HepG2 (cell line): ENCODE measurements around the gene MDP1. TPM values are rescaled to one million over a fixed set of nuclear protein-coding genes. Genes with fewer than 3 reads are reported as not detected.

Experiments used
- ATF6 ChIP-seq: sonication (generic); formaldehyde crosslinking; conservative IDR thresholded peaks from 2 replicates; pipeline ENCODE4 v1.4.0; 2020; ENCODE audit warnings: missing genetic modification reagents
- CREB3 ChIP-seq: sonication (generic); formaldehyde crosslinking; IDR thresholded peaks from 2 replicates; pipeline ENCODE4 v1.5.0; 2020; ENCODE audit warnings: missing genetic modification reagents
- CREBL2 ChIP-seq: sonication (generic); formaldehyde crosslinking; IDR thresholded peaks from 2 replicates; pipeline ENCODE4 v1.8.1; 2023; ENCODE audit warnings: missing genetic modification reagents, mild to moderate bottlenecking, borderline replicate concordance
- CSRNP2 ChIP-seq: sonication (generic); formaldehyde crosslinking; conservative IDR thresholded peaks from 2 replicates; pipeline ENCODE4 v1.8.0; 2022; ENCODE audit warnings: low read depth, missing genetic modification reagents
- ETV6 ChIP-seq: sonication (generic); formaldehyde crosslinking; conservative IDR thresholded peaks from 2 replicates; pipeline ENCODE4 v1.4.0; 2020; ENCODE audit warnings: missing genetic modification reagents
- FOSL1 ChIP-seq: sonication (generic); formaldehyde crosslinking; IDR thresholded peaks from 2 replicates; pipeline ENCODE4 v1.9.0; 2021; ENCODE audit warnings: missing genetic modification reagents, borderline replicate concordance
- HIVEP1 ChIP-seq: sonication (generic); formaldehyde crosslinking; IDR thresholded peaks from 2 replicates; pipeline ENCODE4 v1.4.0; 2020; ENCODE audit warnings: mild to moderate bottlenecking, missing genetic modification reagents
- KLF15 ChIP-seq: sonication (generic); formaldehyde crosslinking; IDR thresholded peaks from 2 replicates; pipeline ENCODE4 v1.8.1; 2023; ENCODE audit warnings: borderline replicate concordance, mild to moderate bottlenecking, inconsistent platforms, missing genetic modification reagents, mixed read lengths
- NFKBIZ ChIP-seq: IDR thresholded peaks from 2 replicates; pipeline ENCODE4 v1.6.1; 2018; ENCODE audit warnings: missing genetic modification reagents, missing compliant biosample characterization
- NR2F1 ChIP-seq, 2 experiments: fragments of 450-650 bp in 1 of 2; formaldehyde crosslinking in 1 of 2; IDR thresholded peaks; 2 replicates each; pipeline versions ENCODE4 v1.5.0 to v1.6.1; 2016 to 2020; ENCODE audit warnings: mild to moderate bottlenecking in 1 of 2, missing compliant biosample characterization in 1 of 2, missing genetic modification reagents in 1 of 2, moderate library complexity in 1 of 2
- PHF20 ChIP-seq: sonication (generic); formaldehyde crosslinking; IDR thresholded peaks from 2 replicates; pipeline ENCODE4 v1.5.0; 2020; ENCODE audit warnings: mild to moderate bottlenecking, missing genetic modification reagents
- PLSCR1 ChIP-seq: sonication (generic); formaldehyde crosslinking; IDR thresholded peaks from 2 replicates; pipeline ENCODE4 v1.5.0; 2020; ENCODE audit warnings: missing genetic modification reagents, mild to moderate bottlenecking, borderline replicate concordance
- PREB ChIP-seq: sonication (generic); formaldehyde crosslinking; IDR thresholded peaks from 2 replicates; pipeline ENCODE4 v1.4.0; 2020; ENCODE audit warnings: missing genetic modification reagents
- RXRA ChIP-seq: sonication (generic); formaldehyde crosslinking; IDR thresholded peaks from 2 replicates; pipeline ENCODE4 v1.5.1; 2020; ENCODE audit warnings: missing genetic modification reagents
- RXRB ChIP-seq: IDR thresholded peaks from 2 replicates; pipeline ENCODE4 v1.6.1; 2016; ENCODE audit warnings: borderline replicate concordance, missing genetic modification reagents, missing compliant biosample characterization
- TBL1XR1 ChIP-seq: fragments of 150-350 bp; IDR thresholded peaks from 2 replicates; pipeline ENCODE4 v1.6.1; 2014; ENCODE audit warnings: borderline replicate concordance, low read length; ENCODE audit not compliant: partially characterized antibody
- TCF12 ChIP-seq, 2 experiments: fragments of 450-650 bp in 1 of 2; sonication (generic) in 1 of 2; formaldehyde crosslinking in 1 of 2; IDR thresholded peaks; 2 replicates each; pipeline versions ENCODE4 v1.6.1 to v1.8.0; 2017 to 2022; ENCODE audit warnings: antibody characterized with exemption in 1 of 2, mild to moderate bottlenecking in 1 of 2, missing genetic modification reagents in 1 of 2, moderate library complexity in 1 of 2
- TCF7L2 ChIP-seq: IDR thresholded peaks from 2 replicates; pipeline ENCODE4 v1.6.1; 2011; ENCODE audit warnings: mild to moderate bottlenecking, low read depth, low read length, moderate library complexity
- ZFP41 ChIP-seq: sonication (generic); formaldehyde crosslinking; IDR thresholded peaks from 2 replicates; pipeline ENCODE4 v1.4.0; 2020; ENCODE audit warnings: mild to moderate bottlenecking, missing genetic modification reagents, borderline replicate concordance
- ZNF34 ChIP-seq: sonication (generic); formaldehyde crosslinking; IDR thresholded peaks from 2 replicates; pipeline ENCODE4 v1.4.0; 2020; ENCODE audit warnings: mild to moderate bottlenecking, missing genetic modification reagents, borderline replicate concordance
- ZNF570 ChIP-seq: sonication (generic); formaldehyde crosslinking; IDR thresholded peaks from 2 replicates; pipeline ENCODE4 v1.4.0; 2020; ENCODE audit warnings: mild to moderate bottlenecking, missing genetic modification reagents, borderline replicate concordance
- polyA plus RNA-seq, 8 experiments: library from polyadenylated mRNA; depleted of rRNA in 3 of 8; stranded (reverse) in 7 of 8; unstranded in 1 of 8; fragments of >200 nt; fragmentation: Illumina TruSeq in 4 of 8; extraction: Trizol in 4 of 8; gene quantifications; 2 replicates each; pipeline versions ENCODE4 v1.2.1 to v1.2.3, GENCODE V29; 2011 to 2016; ENCODE audit warnings: low read depth in 4 of 8, missing spikeins in 1 of 8, mixed read lengths in 1 of 8; ENCODE audit not compliant: insufficient read depth in 1 of 8
- total RNA-seq, 5 experiments: library from RNA; depleted of rRNA; stranded (reverse); fragments of >200 nt; fragmentation: Illumina TruSeq; extraction: Trizol; gene quantifications; 2 replicates each; pipeline ENCODE4 v1.2.3, GENCODE V29; 2016; ENCODE audit warnings: low read depth in 1 of 5

The MDP1 gene
- total and polyA plus RNA-seq, 2 of the 13 experiments (the other 11 are each of a cell fraction or from before 2014, with no cell fraction given), result 44.1 to 48.7 TPM

GRCh38 chr14:24215495-24216344 lies at the start of gene MDP1 (continued):
- peak; percentile 97; the same call in 1 of the 2 replicates for TF ChIP-seq ATF6 (CRISPR knock-in tag)
- TF ChIP-seq PLSCR1, result no peak
- TF ChIP-seq TCF7L2, result no peak
- peak; percentile 92 for TF ChIP-seq NFKBIZ (CRISPR knock-in tag)
- peak; percentile 49; the same call in 1 of the 2 replicates for TF ChIP-seq PREB (CRISPR knock-in tag)
- peak; percentile 23; the same call in 1 of the 2 replicates for TF ChIP-seq ZNF570
- TF ChIP-seq CSRNP2 (CRISPR knock-in tag), result no peak
- peak; percentile 26 for TF ChIP-seq TBL1XR1
- no peak for TF ChIP-seq CREB3
- no peak for TF ChIP-seq TCF12 (IDR thresholded peaks at IDR 0.05)
- peak; percentile 77; the same call in 1 of the 2 replicates for TF ChIP-seq TCF12 (CRISPR knock-in tag; IDR thresholded peaks at IDR 0.05)
- TF ChIP-seq ZNF34, result peak; percentile 100
- peak; percentile 54; the same call in 1 of the 2 replicates for TF ChIP-seq KLF15
- TF ChIP-seq NR2F1 (CRISPR knock-in tag; IDR thresholded peaks at IDR 0.05), result peak; percentile 5 to 44; a peak in 3 of 4 replicates
- no peak for TF ChIP-seq PHF20
- TF ChIP-seq ETV6, result peak; percentile 99
- TF ChIP-seq CREBL2, result no peak
- peak; percentile 91 for TF ChIP-seq RXRB (CRISPR knock-in tag)
- peak; percentile 92 for TF ChIP-seq RXRA (CRISPR knock-in tag)
- peak; percentile 59; the same call in 1 of the 2 replicates for TF ChIP-seq FOSL1
- peak; percentile 97 for TF ChIP-seq ZFP41 (CRISPR knock-in tag)
- peak; percentile 94 for TF ChIP-seq HIVEP1 (CRISPR knock-in tag)
